Activated CD4-positive, CD25-positive, alpha-beta regulatory T cell treated with anti-CD3 and anti-CD28 coated beads, Interleukin-2, amount 50 U/mL, for 72 hours (primary cell): ENCODE results near the gene ZNF516.

Experiments used
- DNase-seq: peaks from one replicate; pipeline ENCODE4 v3.0.0; 2021

ZNF516 gene

GRCh38 chr18:76434452-76434851, 60.6 kb downstream of the ZNF516 start:
- DNase-seq: no peak

DNA sequence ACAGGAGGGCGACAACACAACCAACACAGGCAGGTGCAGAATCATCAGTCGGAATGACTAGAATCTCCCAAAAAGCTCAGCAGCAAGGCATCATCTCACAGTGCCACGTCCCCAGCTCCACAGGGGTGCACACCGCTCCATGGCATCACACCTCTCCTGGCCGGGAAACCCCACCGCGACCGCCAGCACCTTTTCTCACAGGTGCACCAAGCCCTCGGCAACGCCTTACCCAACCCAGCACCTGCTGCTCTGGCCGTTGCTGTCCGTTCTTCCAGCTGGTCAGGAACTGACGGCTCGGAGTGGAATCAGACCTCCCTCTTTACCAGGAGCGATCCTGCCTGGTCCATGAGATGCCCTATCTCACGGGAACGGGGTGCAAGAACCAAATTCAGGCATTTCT, 61.3 kb downstream of the ZNF516 start:
- DNase-seq: no peak

- DNase-seq: no peak
These were observed 61.9 kb downstream of the ZNF516 start for GRCh38 chr18:76432970-76433767.

GRCh38 chr18:76432274-76432755, 62.7 kb downstream of the ZNF516 start:
- DNase-seq: no peak

GRCh38 chr18:76431437-76432273, 63.4 kb downstream of the ZNF516 start:
- no peak for DNase-seq

DNA sequence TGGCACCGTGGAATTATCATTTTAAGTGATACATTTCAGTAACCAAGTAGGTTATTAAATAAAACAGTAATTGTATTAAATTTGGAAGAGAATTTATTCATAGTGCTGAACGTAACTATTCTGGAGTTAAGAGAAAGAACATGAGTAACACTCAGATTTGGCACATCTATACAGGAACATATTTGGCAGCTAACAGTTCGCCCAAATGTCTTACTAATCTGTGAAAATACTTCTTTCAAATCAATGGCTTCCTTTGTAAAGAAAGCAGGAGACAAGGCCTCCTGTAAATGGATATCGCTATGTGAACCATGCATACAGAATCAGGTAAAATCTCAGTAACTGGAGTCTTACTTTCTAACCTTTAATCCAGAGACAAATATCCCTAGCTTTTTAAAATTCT, 64.4 kb downstream of the ZNF516 start:
- DNase-seq: no peak

DNA sequence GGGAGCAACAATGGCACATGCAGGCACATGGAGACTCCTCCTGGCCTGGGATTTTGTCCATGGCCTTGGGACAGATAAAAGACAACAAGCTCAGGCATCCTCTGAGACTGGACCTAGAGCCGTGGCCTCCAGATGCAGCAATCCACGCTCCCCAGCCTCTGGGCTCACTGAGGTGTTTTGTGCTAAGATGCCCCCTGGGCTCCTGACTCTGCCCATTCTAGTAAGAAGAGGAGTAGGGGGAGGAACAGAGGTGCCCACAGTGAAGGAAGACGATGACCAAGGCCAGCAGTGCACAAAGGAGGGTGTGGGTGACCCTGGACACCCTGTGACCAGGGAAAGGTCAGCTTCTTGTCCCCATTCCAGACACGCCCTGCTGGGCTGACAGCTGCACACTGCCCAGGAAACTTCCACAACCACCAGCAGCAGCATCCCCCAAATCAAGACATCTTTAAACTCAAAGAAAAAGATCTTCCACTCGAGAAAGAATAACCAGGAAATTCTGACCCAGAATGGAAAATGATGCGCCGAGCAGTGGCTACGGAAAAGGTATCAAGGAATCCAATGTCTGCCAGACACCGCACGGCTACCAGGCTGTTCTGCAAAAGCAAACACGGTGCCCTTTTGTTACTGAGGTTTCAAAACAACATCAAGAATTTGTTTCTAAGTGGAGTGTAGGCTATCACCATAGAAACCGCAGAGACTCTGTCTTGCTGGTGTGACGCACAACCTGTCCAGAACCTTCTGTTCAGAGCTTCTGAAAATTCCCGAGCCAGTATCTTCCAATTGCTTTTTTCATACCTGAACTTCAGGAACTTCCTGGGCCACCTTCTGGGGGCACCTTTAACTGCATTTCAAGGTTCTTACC, 65.5 kb downstream of the ZNF516 start:
- no peak for DNase-seq

- no peak for DNase-seq
These were observed 66.4 kb downstream of the ZNF516 start for GRCh38 chr18:76428396-76429261.

DNA sequence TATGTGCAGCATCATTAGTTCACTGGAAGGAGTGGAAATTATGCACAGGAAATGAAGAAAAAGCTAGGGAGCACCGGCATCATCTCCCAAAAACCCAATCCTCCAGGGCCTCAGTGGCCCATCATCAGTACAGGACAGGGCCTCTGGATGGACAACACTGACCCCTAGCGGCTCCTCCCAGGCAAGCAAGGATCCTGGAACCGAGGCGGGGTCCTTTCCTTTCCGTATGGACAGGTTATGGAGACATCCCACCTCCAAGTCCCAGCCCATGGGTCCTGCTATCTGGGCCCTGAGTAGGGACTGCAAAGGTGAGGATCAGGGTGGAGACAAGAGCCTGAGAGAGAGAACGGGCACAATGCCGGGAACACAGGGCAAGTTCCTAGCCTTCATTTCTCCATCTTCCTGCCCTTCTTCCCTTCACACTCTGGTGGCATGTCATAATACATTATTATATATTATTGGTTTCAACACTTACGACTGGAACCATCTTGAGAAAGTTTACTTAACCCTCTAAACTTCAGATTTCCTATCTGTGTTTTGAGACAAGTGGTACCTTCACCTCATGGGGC, 68.2 kb downstream of the ZNF516 start:
- DNase-seq: no peak

DNA sequence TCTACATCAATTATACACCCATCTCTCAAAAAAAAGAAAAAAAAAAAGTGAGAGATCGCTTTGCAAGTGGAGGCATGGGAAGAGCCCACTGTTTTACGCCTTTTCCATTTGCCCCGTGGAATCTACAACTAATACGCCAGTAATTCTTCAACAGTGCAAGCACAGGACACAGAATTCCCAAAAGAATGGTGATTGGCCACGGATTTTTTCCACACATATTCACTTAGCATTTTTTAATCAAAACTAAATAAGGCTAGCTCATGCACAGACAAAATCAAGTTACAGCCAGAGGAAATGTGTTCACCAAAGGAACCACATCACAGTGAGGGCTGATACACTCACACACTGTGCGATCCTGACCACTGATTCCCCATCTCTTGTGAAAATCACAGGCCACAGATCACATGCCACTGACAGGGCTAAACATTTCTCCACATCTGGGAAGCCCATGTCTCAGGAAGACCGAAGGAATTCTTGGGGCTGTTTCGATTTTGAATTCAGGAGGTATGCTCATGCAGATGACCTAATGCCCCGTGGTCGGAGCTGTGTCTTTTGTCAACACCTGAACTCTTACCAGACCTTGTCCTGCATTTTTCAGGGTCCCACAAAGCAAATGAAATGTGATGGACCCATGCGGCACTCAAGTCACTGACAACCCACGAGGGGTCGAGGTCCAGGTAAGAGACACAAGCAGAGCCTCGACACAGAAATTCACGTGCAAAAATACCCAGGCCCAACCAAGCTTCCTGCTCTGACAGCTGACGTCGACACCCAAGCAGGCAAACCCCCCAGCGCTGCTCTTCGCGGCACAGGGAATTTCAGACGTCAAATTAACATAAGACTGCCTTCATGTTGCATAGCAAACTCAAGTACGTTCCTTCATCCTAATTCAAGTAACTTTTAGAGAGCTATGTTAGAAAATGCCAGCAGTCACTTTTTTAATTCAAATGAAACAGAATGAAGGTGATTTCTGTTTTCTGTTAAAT, 69.6 kb downstream of the ZNF516 start:
- DNase-seq: no peak

DNA sequence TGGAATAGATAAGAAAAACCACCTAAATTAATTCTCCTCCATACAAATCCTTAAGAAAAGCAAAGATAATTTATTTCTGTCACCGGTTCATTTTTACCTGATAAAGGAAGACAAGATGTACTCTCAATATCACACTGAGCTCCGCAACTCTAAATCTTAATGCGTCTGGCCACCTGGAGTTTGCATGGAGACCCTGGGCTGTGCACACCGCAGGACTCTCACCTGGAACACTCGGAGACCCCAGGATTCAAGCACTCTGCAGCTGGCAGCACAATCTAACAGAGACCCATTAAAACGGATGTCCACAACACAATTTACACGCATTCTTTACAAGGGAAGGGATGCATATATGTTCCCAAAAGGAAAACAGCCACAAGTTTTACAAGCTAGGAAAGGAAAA, 72.2 kb downstream of the ZNF516 start:
- DNase-seq: no peak

- no peak for DNase-seq
These were observed 72.9 kb downstream of the ZNF516 start for GRCh38 chr18:76422121-76422520.

- DNase-seq: no peak
These were observed 73.4 kb downstream of the ZNF516 start for GRCh38 chr18:76421685-76422078.

DNA sequence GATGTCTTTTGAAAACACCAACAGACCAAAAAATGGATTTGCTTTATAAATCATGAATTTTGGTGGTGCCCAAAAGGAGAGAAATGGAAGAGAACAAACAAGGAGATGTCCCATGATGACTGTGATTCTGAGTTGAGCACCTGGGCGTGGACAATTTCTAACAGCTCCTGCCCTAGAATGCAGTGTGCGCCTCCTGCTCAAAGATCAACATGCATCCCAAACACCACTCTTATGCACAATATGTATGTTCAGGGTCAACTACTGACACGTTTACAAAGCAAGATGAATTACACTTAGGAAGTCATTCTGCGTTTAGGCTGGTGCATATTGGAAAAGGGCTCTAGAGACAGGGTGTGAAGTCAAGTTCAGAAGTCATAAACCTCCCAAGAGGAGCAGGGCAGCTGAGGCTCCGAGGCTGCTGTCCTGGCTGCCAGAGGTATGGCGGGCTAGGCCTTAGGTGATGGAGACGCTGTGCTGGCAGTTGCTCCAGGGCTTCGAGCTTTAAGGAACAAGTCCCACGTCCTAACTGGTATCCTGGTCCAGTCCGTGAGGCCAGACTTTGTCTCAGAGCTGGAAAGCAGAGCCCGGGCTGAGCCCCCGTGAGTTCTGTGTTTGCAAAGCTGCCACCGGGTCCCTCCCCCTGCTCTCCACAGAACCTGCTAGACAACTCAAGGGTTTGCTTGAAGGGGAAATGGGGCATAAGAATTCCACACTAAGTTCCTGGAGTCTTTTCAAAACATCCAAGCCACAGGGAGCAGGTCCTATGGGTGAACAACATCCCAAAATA, 74.0 kb downstream of the ZNF516 start:
- DNase-seq: no peak

GRCh38 chr18:76419811-76420210, 75.2 kb downstream of the ZNF516 start:
- no peak for DNase-seq

- no peak for DNase-seq
These were observed 78.1 kb downstream of the ZNF516 start for GRCh38 chr18:76416911-76417310.

- DNase-seq: no peak
These were observed 80.0 kb downstream of the ZNF516 start for GRCh38 chr18:76414936-76415621.

GRCh38 chr18:76412818-76413565, 82.0 kb downstream of the ZNF516 start:
- no peak for DNase-seq
